ENCODE data around the gene ROR1. TPM values are rescaled to one million over a fixed set of nuclear protein-coding genes. Genes with fewer than 3 reads are reported as not detected.

ROR1 gene
- total and polyA plus RNA-seq, 2 of the 13 experiments (the other 11 are each of a cell fraction or from before 2014, with no cell fraction given) = 0.58 to 2.3 TPM

DNA sequence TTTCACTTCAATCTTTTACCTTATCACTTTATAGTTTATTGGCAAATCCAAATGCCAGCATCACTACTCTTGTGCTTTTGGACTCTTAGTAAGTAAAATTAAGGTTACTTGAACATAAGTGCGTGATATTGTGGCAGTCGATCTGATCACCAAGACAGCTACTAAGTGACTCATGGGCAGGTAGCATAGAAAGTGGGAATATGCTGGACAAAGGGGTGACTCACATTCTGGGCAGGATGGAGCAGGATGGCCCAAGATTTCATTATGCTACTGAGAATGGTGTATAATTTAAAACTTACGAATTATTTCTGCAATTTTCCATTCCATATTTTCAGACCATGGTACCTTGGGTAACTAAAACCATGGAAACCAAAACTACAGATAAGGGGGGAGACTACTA is 120.2 kb downstream of the ROR1 start (continued):
- no peak for TF ChIP-seq ZNF652 (CRISPR knock-in tag; IDR thresholded peaks at IDR 0.05; ENCODE audit: borderline replicate concordance, low read depth)
- no peak for TF ChIP-seq ZNF205 (CRISPR knock-in tag; IDR thresholded peaks at IDR 0.05)
- no peak for TF ChIP-seq HES4 (CRISPR knock-in tag; IDR thresholded peaks at IDR 0.05; ENCODE audit: borderline replicate concordance)

- ChIA-PET POLR2A (no interaction called here), CTCF (ENCODE audit: low intra/inter-chr PET ratio, low total read pairs) (no interaction called here)
- DNase-seq (ENCODE audit: low spot score) (no peak), FAIRE-seq (no peak), ATAC-seq (no peak)
- no peak overlapping the region for H3K4me3 ChIP-seq (replicated peaks in 1 of 3; ENCODE audit: insufficient read depth in 1 of 3, low read depth in 2 of 3, low read length in 3 of 3)
- 29% methylated on average over 3 of the region's 3 CpGs for WGBS (ENCODE audit: low lambda C conversion rate)
- H3K27ac ChIP-seq (ENCODE audit: extremely low read length, insufficient read depth, low read length) = no peak overlapping the region
- H4K20me1 ChIP-seq (ENCODE audit: insufficient read depth, low read length) = no peaks in the 10 kb centered on the region
- H3K9me3 ChIP-seq (ENCODE audit: low read length) = no peaks in the 10 kb centered on the region
- no TSS peak for BruUV-seq (replicated peaks)
- no peaks in the 10 kb centered on the region for H3K36me3 ChIP-seq (replicated peaks in 1 of 2; ENCODE audit: control insufficient read depth in 1 of 2, insufficient read depth in 2 of 2, low read length in 2 of 2)
- intact Hi-C loops (cut with micrococcal nuclease; ENCODE audit: unreplicated experiment) (no loop called here), in situ Hi-C loops (cut with HindIII; ENCODE audit: extremely low pct_ligation_motif_present, low pct_unique_long_range_greater_than_20kb) (no loop called here)
- H3K79me2 ChIP-seq (ENCODE audit: insufficient read depth, low read length) = no peaks in the 10 kb centered on the region
- no peak overlapping the region for H2AFZ ChIP-seq (ENCODE audit: low read length)
- no peaks in the 10 kb centered on the region for H3K4me1 ChIP-seq (ENCODE audit: insufficient read depth, low read length)
- H3K9ac ChIP-seq (ENCODE audit: insufficient read depth, low read depth, low read length) = no peak overlapping the region
- no peaks in the 10 kb centered on the region for H3K27me3 ChIP-seq (ENCODE audit: control insufficient read depth in 1 of 2, insufficient read depth in 2 of 2, low read length in 2 of 2)
- no peak overlapping the region for H3K4me2 ChIP-seq (ENCODE audit: low read depth, low read length)
- TF ChIP-seq GTF3A (CRISPR knock-in tag; conservative IDR thresholded peaks at IDR 0.05) (no peak), ZNF777 (CRISPR knock-in tag; IDR thresholded peaks at IDR 0.05) (no peak), RBAK (CRISPR knock-in tag; IDR thresholded peaks at IDR 0.05) (no peak), NFE2L2 (IDR thresholded peaks at IDR 0.05; ENCODE audit: low read length) (no peak), ZNF687 (CRISPR knock-in tag; IDR thresholded peaks at IDR 0.05) (no peak), THAP9 (CRISPR knock-in tag; IDR thresholded peaks at IDR 0.05; ENCODE audit: borderline replicate concordance) (no peak), ZNF33B (CRISPR knock-in tag; IDR thresholded peaks at IDR 0.05) (no peak), SMAD9 (CRISPR knock-in tag; IDR thresholded peaks at IDR 0.05) (no peak), MAFF (IDR thresholded peaks at IDR 0.05; ENCODE audit: low read depth, low read length) (no peak), MBD4 (IDR thresholded peaks at IDR 0.05; ENCODE audit: borderline replicate concordance, low read length) (no peak), ZNF709 (CRISPR knock-in tag; IDR thresholded peaks at IDR 0.05) (no peak), ZNF839 (CRISPR knock-in tag; IDR thresholded peaks at IDR 0.05; ENCODE audit: borderline replicate concordance) (no peak), DNMT3B (CRISPR knock-in tag; conservative IDR thresholded peaks at IDR 0.05) (no peak)
- TF ChIP-seq, protein P1, sequence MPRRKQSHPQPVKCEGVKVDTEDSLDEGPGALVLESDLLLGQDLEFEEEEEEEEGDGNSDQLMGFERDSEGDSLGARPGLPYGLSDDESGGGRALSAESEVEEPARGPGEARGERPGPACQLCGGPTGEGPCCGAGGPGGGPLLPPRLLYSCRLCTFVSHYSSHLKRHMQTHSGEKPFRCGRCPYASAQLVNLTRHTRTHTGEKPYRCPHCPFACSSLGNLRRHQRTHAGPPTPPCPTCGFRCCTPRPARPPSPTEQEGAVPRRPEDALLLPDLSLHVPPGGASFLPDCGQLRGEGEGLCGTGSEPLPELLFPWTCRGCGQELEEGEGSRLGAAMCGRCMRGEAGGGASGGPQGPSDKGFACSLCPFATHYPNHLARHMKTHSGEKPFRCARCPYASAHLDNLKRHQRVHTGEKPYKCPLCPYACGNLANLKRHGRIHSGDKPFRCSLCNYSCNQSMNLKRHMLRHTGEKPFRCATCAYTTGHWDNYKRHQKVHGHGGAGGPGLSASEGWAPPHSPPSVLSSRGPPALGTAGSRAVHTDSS (CRISPR knock-in tag; conservative IDR thresholded peaks at IDR 0.05) = no peak
These were observed 120.9 kb downstream of the ROR1 start for GRCh38 chr1:63894627-63895265.

Measured in HepG2 (cell line).